ENCODE results near the gene KCNMA1. TPM values are rescaled to one million over a fixed set of nuclear protein-coding genes. Genes with fewer than 3 reads are reported as not detected.
A peak's percentile ranks its signal among the peaks of the same experiment; 100 is the strongest.

The KCNMA1 gene
- total RNA-seq, 4 donors from 2014 or later, result 146 to 300 (median 265) TPM

DNA sequence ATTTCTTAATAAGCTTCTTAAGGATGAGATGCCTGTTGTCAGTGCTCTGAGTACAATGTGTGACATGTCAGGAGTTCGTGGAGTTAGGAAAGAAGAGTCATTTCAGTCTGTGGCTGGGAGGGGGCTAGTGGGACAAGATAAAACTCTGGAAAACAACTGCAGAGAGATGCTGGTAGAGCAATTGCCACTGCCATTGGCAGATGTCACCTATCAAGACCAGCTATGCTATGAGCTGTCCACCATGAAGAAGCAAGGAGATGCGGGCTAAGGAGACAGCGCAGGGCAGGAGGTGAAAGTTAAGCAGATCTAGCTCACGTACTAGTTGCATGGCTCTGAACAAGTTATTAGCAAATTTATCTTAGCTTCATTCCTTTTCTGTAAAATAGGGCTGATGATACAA is 756.7 kb downstream of the KCNMA1 start:
- TF ChIP-seq POLR2AphosphoS5 (IDR thresholded peaks at IDR 0.05) (no peak), EP300 (IDR thresholded peaks at IDR 0.05) (no peak), POLR2A (IDR thresholded peaks at IDR 0.05; ENCODE audit: low read depth) (no peak), CTCF (IDR thresholded peaks at IDR 0.05) (no peak)
- intact Hi-C loops (cut with DNase I), result no loop called here
- 92% methylated on average over 4 of the region's 4 CpGs for WGBS
- DNase-seq (ENCODE audit: extremely low spot score), result no peak
- Histone ChIP-seq H3K4me3 (no peak overlapping the region), H3K27me3 (no peaks in the 10 kb centered on the region), H3K9me3 (no peaks in the 10 kb centered on the region), H3K27ac (replicated peaks in 1 of 4) (no peak overlapping the region), H3K36me3 (no peaks in the 10 kb centered on the region), H3K4me1 (peaks cover 0 to 10% (median 3%) of the 10 kb centered on the region in 4 donors)

GRCh38 chr10:76879116-76879913 is 758.3 kb downstream of the KCNMA1 start:
- Histone ChIP-seq H3K27ac (replicated peaks in 1 of 4) (no peak overlapping the region), H3K36me3 (no peaks in the 10 kb centered on the region), H3K9me3 (no peaks in the 10 kb centered on the region), H3K4me1 (peaks cover 0 to 16% (median 5%) of the 10 kb centered on the region in 4 donors), H3K4me3 (no peak overlapping the region), H3K27me3 (no peaks in the 10 kb centered on the region)
- no peak for DNase-seq (ENCODE audit: extremely low spot score)
- intact Hi-C loops (cut with DNase I), result no loop called here
- WGBS, result 56% methylated on average over 9 of the region's 9 CpGs
- TF ChIP-seq EP300 (IDR thresholded peaks at IDR 0.05), result no peak
- no peak for TF ChIP-seq POLR2A (IDR thresholded peaks at IDR 0.05; ENCODE audit: low read depth)
- TF ChIP-seq POLR2AphosphoS5 (IDR thresholded peaks at IDR 0.05), result no peak
- TF ChIP-seq CTCF (IDR thresholded peaks at IDR 0.05), result no peak

- TF ChIP-seq CTCF (IDR thresholded peaks at IDR 0.05), result no peak
- no peak for TF ChIP-seq EP300 (IDR thresholded peaks at IDR 0.05)
- no peak for TF ChIP-seq POLR2A (IDR thresholded peaks at IDR 0.05; ENCODE audit: low read depth)
- no peak for TF ChIP-seq POLR2AphosphoS5 (IDR thresholded peaks at IDR 0.05)
- WGBS, result 74% methylated on average over 3 of the region's 3 CpGs
- no peaks in the 10 kb centered on the region for H3K36me3 ChIP-seq
- no peak for DNase-seq (ENCODE audit: extremely low spot score)
- H3K27ac ChIP-seq (replicated peaks in 1 of 4), result no peak overlapping the region
- H3K9me3 ChIP-seq, result no peaks in the 10 kb centered on the region
- peaks cover 0 to 16% (median 5%) of the 10 kb centered on the region in 4 donors for H3K4me1 ChIP-seq
- H3K27me3 ChIP-seq, result no peaks in the 10 kb centered on the region
- H3K4me3 ChIP-seq, result no peak overlapping the region
- intact Hi-C loops (cut with DNase I), result no loop called here
These were observed 759.1 kb downstream of the KCNMA1 start for GRCh38 chr10:76878514-76878913.

- Histone ChIP-seq H3K4me1 (peaks cover 0 to 13% (median 5%) of the 10 kb centered on the region in 4 donors), H3K4me3 (no peak overlapping the region), H3K27me3 (no peaks in the 10 kb centered on the region), H3K9me3 (no peaks in the 10 kb centered on the region), H3K27ac (replicated peaks in 1 of 4) (peak overlapping the region in 2 of 4 donors; percentile 27 to 34), H3K36me3 (no peaks in the 10 kb centered on the region)
- WGBS, result 73% methylated on average over 3 of the region's 3 CpGs
- TF ChIP-seq EP300 (IDR thresholded peaks at IDR 0.05), result no peak
- no peak for TF ChIP-seq POLR2A (IDR thresholded peaks at IDR 0.05; ENCODE audit: low read depth)
- TF ChIP-seq POLR2AphosphoS5 (IDR thresholded peaks at IDR 0.05), result no peak
- no peak for TF ChIP-seq CTCF (IDR thresholded peaks at IDR 0.05)
- intact Hi-C loops (cut with DNase I), result no loop called here
- DNase-seq (ENCODE audit: extremely low spot score), result no peak
These were observed 762.7 kb downstream of the KCNMA1 start for GRCh38 chr10:76874896-76875295.
